Adrenal gland (tissue), 12 donors: ENCODE results near the gene ADD1. TPM values are rescaled to one million over a fixed set of nuclear protein-coding genes. Genes with fewer than 3 reads are reported as not detected.

Experiments
- DNase-seq, 7 donors: peaks; one replicate each; pipeline ENCODE4 v3.0.0-alpha.2; 2019 to 2020
- H3K27ac ChIP-seq, 5 donors: fragments of 200-600 bp; sonication (generic) in 4 of 5; 1 replicate in 3 of 5; 2 replicates in 2 of 5; pipeline versions ENCODE4 v1.5.1 to v1.8.0; 2016 to 2020; ENCODE audit warnings: mild to moderate bottlenecking in 1 of 5
- H3K27me3 ChIP-seq: fragments of 200-600 bp; 2 replicates; pipeline ENCODE4 v1.8.0; 2021
- H3K36me3 ChIP-seq, 2 donors: fragments of 200-600 bp; replicated peaks in 1 of 2; 1 replicate in 1 of 2; 2 replicates in 1 of 2; pipeline versions ENCODE4 v1.5.1 to v1.8.0; 2018 to 2022
- H3K4me1 ChIP-seq, 2 donors: fragments of 200-600 bp; replicated peaks in 1 of 2; 1 replicate in 1 of 2; 2 replicates in 1 of 2; pipeline versions ENCODE4 v1.5.1 to v1.8.0; 2018 to 2021
- H3K4me3 ChIP-seq, 4 donors: fragments of 200-600 bp; sonication (generic) in 3 of 4; one replicate each; pipeline ENCODE4 v1.5.1; 2016 to 2018
- H3K9me3 ChIP-seq, 3 donors: fragments of 200-600 bp; sonication (generic) in 1 of 3; replicated peaks in 1 of 3; 1 replicate in 2 of 3; 2 replicates in 1 of 3; pipeline versions ENCODE4 v1.5.1 to v1.8.0; 2016 to 2021
- CTCF ChIP-seq, 6 experiments: fragments of 450-650 bp in 4 of 6; fragments of 200-600 bp in 2 of 6; sonication (generic) in 1 of 6; IDR thresholded peaks; 1 replicate in 5 of 6; 2 replicates in 1 of 6; pipeline versions ENCODE4 v1.5.1 to v1.8.0; 2016 to 2021; ENCODE audit warnings: antibody characterized with exemption in 6 of 6, mild to moderate bottlenecking in 2 of 6, moderate library complexity in 1 of 6
- POLR2A ChIP-seq, 2 donors: fragments of 450-650 bp; IDR thresholded peaks; one replicate each; pipeline ENCODE4 v1.6.1; 2017; ENCODE audit warnings: antibody characterized with exemption in 2 of 2, mild to moderate bottlenecking in 2 of 2, moderate library complexity in 1 of 2
- WGBS, 4 donors: extraction: QIAGEN DNeasy Blood & Tissue Kit in 2 of 4; methylation state at CpG; one replicate each; pipeline versions ENCODE4 v1.1.5 to v1.1.7; 2013 to 2017; 5-methylcytosine and 5-hydroxymethylcytosine counted together
- intact Hi-C, 2 donors: fragments of 100-400 bp; cut with DNase I; formaldehyde crosslinking; loops; one replicate each; pipeline versions ENCODE4 v1.14.1 to v1.15.0; 2022 to 2023
- polyA plus RNA-seq, 3 donors: library from polyadenylated mRNA; stranded (reverse); fragments of 200-250 nt in 2 of 3; fragments of 350-450 nt in 1 of 3; fragmentation: Illumina TruSeq in 1 of 3; extraction: RNeasy Lipid Tissue Mini Kit (QIAGEN cat#74804) in 1 of 3; gene quantifications; one replicate each; pipeline ENCODE4 v1.2.3, GENCODE V29; 2013 to 2014
- total RNA-seq, 9 donors: library from RNA; depleted of rRNA in 4 of 9; stranded (reverse); fragments of >200 nt in 4 of 9; fragments of 120-200 nt in 1 of 9; fragmentation: NEBNext Ultra II Directional in 1 of 9; extraction: Animal tissue kit (Norgen Biotek cat#: 25700) in 1 of 9; gene quantifications; one replicate each; pipeline versions ENCODE4 v1.1.0 to v1.2.4, GENCODE V29; 2013 to 2023
- donor health status: healthy with polysubstance abuse.
- donor health status: Bipolar disorder and iron deficiency.
- donor health status: DM: yes; HTN: yes; CAD: no.
- donor health status: DM: no; HTN: no; CAD: no.
- donor health status: DM: no; HTN: no; CAD: no.
- donor health status: DM: yes; HTN: yes; CAD: no.

The ADD1 gene
- total and polyA plus RNA-seq, 12 donors: 134 to 468 (median 241) TPM

DNA sequence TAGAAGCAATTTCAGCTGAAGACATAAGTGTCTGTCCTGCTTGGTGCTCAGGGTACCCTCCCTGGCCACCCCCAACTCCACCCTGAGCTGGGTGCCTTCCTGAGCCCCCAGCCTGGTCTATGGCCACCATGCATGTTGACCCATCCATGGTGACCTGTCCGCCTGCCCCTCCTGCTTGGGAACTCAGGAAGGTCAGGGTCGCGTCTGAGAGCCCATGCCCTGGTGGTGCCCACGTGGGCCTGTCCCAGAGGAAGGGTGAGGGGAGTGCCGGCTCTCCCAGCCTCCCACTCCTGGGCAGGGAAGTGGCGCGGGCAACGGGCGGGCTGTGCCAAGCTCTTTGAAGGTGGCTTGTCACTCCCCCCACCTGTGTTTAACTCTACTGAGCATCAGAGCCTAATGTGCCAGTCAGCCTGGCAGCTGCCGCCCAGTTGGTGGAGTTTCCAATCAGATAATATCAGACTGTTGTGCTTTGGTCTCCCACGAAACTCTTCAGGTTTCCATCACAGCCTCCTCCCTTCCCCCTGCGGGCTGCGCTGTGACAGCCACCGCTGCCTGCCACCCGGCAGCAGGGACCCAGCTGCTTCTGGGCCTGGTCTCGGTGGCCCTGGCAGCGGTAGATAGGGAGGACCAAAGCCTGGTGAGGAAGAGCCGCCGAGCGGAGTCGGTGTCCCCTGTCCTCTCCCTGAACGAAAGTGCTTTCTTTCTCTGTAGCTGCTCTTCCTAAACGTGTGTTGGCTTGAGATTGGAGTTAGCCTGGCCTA, 45.9 kb upstream of the ADD1 start:
- intact Hi-C loops: no loop called here
- TF ChIP-seq CTCF (IDR thresholded peaks at IDR 0.05) (no peak), POLR2A (IDR thresholded peaks at IDR 0.05) (no peak)
- Histone ChIP-seq H3K4me1 (peaks cover 32 to 88% of the 10 kb centered on the region in 2 donors), H3K9me3 (no peaks in the 10 kb centered on the region), H3K4me3 (no peak overlapping the region), H3K36me3 (no peaks in the 10 kb centered on the region), H3K27me3 (no peaks in the 10 kb centered on the region), H3K27ac (peak overlapping the region in 4 of 5 donors; percentile 9 to 89 (median 68))
- WGBS, 4 donors: 64 to 81% (median 68%) methylated on average over 18 to 23 of the region's 23 CpGs
- peak in 4 of 7 donors; percentile 13 to 74 (median 24) for DNase-seq

- Histone ChIP-seq H3K36me3 (no peaks in the 10 kb centered on the region), H3K27ac (peak overlapping the region; percentile 9 to 89 (median 65)), H3K9me3 (no peaks in the 10 kb centered on the region), H3K4me1 (peaks cover 32 to 90% of the 10 kb centered on the region in 2 donors), H3K4me3 (peak overlapping the region in 1 of 4 donors; percentile 28), H3K27me3 (no peaks in the 10 kb centered on the region)
- TF ChIP-seq POLR2A (IDR thresholded peaks at IDR 0.05) (no peak), CTCF (IDR thresholded peaks at IDR 0.05) (no peak)
- intact Hi-C loops: no loop called here
- WGBS, 4 donors: 60 to 68% (median 67%) methylated on average over 1 to 29 of the region's 29 CpGs
- peak; percentile 58 to 86 (median 70) for DNase-seq
These were observed 45.0 kb upstream of the ADD1 start for GRCh38 chr4:2798399-2799223.

GRCh38 chr4:2799224-2799911, 44.3 kb upstream of the ADD1 start:
- intact Hi-C loops: no loop called here
- peak overlapping the region in 1 of 4 donors; percentile 28 for H3K4me3 ChIP-seq
- H3K9me3 ChIP-seq: no peaks in the 10 kb centered on the region
- H3K36me3 ChIP-seq: no peaks in the 10 kb centered on the region
- TF ChIP-seq CTCF (IDR thresholded peaks at IDR 0.05): no peak
- no peak for TF ChIP-seq POLR2A (IDR thresholded peaks at IDR 0.05)
- WGBS, 4 donors: 66 to 77% (median 66%) methylated on average over 5 to 14 of the region's 14 CpGs
- peak overlapping the region in 4 of 5 donors; percentile 51 to 89 (median 76) for H3K27ac ChIP-seq
- H3K27me3 ChIP-seq: no peaks in the 10 kb centered on the region
- peak in 5 of 7 donors; percentile 20 to 44 (median 36) for DNase-seq
- peaks cover 28 to 90% of the 10 kb centered on the region in 2 donors for H3K4me1 ChIP-seq
